Stomach (tissue), 9 donors: ENCODE results near the gene ULK4. TPM values are rescaled to one million over a fixed set of nuclear protein-coding genes. Genes with fewer than 3 reads are reported as not detected.

Experiments used
- DNase-seq, 2 donors: peaks; one replicate each; pipeline versions ENCODE4 v3.0.0 to v3.0.0-alpha.2; 2013 to 2019
- H3K27ac ChIP-seq, 5 donors: fragments of 200-600 bp in 4 of 5; sonication (generic) in 4 of 5; one replicate each; pipeline ENCODE4 v1.5.1; 2013 to 2019; ENCODE audit warnings: mild to moderate bottlenecking in 1 of 5, moderate library complexity in 1 of 5
- H3K27me3 ChIP-seq, 3 donors: fragments of 200-600 bp; sonication (generic); one replicate each; pipeline ENCODE4 v1.5.1; 2017 to 2019; ENCODE audit warnings: mixed run types in 1 of 3
- H3K36me3 ChIP-seq, 4 donors: fragments of 200-600 bp; sonication (generic); 1 replicate in 3 of 4; 2 replicates in 1 of 4; pipeline ENCODE4 v1.5.1; 2016 to 2019
- H3K4me1 ChIP-seq, 4 donors: fragments of 200-600 bp; sonication (generic); one replicate each; pipeline ENCODE4 v1.5.1; 2016 to 2019
- H3K4me3 ChIP-seq, 4 donors: fragments of 200-600 bp; sonication (generic) in 3 of 4; one replicate each; pipeline ENCODE4 v1.5.1; 2016 to 2019; ENCODE audit warnings: mild to moderate bottlenecking in 1 of 4
- H3K9me3 ChIP-seq, 4 donors: fragments of 200-600 bp; sonication (generic); one replicate each; pipeline ENCODE4 v1.5.1; 2016 to 2019
- CTCF ChIP-seq, 7 experiments: fragments of 450-650 bp in 4 of 7; fragments of 200-600 bp in 3 of 7; sonication (generic) in 3 of 7; IDR thresholded peaks; one replicate each; pipeline ENCODE4 v1.5.1; 2016 to 2019; ENCODE audit warnings: antibody characterized with exemption in 7 of 7, control low read depth in 2 of 7, mild to moderate bottlenecking in 1 of 7
- EP300 ChIP-seq: sonication (generic); formaldehyde crosslinking; IDR thresholded peaks from one replicate; pipeline ENCODE4 v1.6.1; 2017; ENCODE audit warnings: antibody characterized with exemption
- POLR2A ChIP-seq, 4 donors: fragments of 450-650 bp; IDR thresholded peaks; one replicate each; pipeline ENCODE4 v1.6.1; 2016; ENCODE audit warnings: antibody characterized with exemption in 4 of 4, control low read depth in 2 of 4, mild to moderate bottlenecking in 1 of 4, moderate library complexity in 1 of 4
- POLR2AphosphoS5 ChIP-seq, 3 donors: sonication (generic); formaldehyde crosslinking; IDR thresholded peaks; one replicate each; pipeline ENCODE4 v1.6.1; 2016; ENCODE audit warnings: antibody characterized with exemption in 3 of 3
- WGBS, 5 donors: extraction: QIAGEN DNeasy Blood & Tissue Kit in 3 of 5; methylation state at CpG; one replicate each; pipeline versions ENCODE4 v1.1.5 to v1.1.7; 2013 to 2018; 5-methylcytosine and 5-hydroxymethylcytosine counted together
- intact Hi-C: fragments of 100-400 bp; cut with DNase I; formaldehyde crosslinking; loops from one replicate; pipeline ENCODE4 v1.15.1; 2023; ENCODE audit warnings: low total_unique reads
- polyA plus RNA-seq, 3 donors: library from polyadenylated mRNA; stranded (reverse); fragments of 200-250 nt; gene quantifications; one replicate each; pipeline ENCODE4 v1.2.3, GENCODE V29; 2013
- total RNA-seq, 5 donors: library from RNA; depleted of rRNA; stranded (reverse); fragments of >200 nt; gene quantifications; one replicate each; pipeline versions ENCODE4 v1.1.0 to v1.2.3, GENCODE V29; 2014 to 2016
- donor health status: healthy with polysubstance abuse.
- donor health status: Bipolar disorder and iron deficiency.
- donor health status: healthy.

The ULK4 gene
- total and polyA plus RNA-seq, 8 donors = 1.6 to 150 (median 7.4) TPM

- no peak for DNase-seq
- TF ChIP-seq POLR2AphosphoS5 (IDR thresholded peaks at IDR 0.05) (no peak), EP300 (no peak), POLR2A (IDR thresholded peaks at IDR 0.05) (no peak), CTCF (IDR thresholded peaks at IDR 0.05) (no peak)
- Histone ChIP-seq H3K9me3 (no peaks in the 10 kb centered on the region), H3K27ac (no peak overlapping the region), H3K4me3 (no peak overlapping the region), H3K36me3 (no peaks in the 10 kb centered on the region), H3K4me1 (no peaks in the 10 kb centered on the region), H3K27me3 (no peaks in the 10 kb centered on the region)
- intact Hi-C loops = no loop called here
- WGBS, 5 donors = 88 to 96% (median 95%) methylated on average over 2 of the region's 2 CpGs
Observed at GRCh38 chr3:41498847-41499246, 463.1 kb downstream of the ULK4 start.

GRCh38 chr3:41490360-41490759 is 471.5 kb downstream of the ULK4 start:
- TF ChIP-seq POLR2AphosphoS5 (IDR thresholded peaks at IDR 0.05) (no peak), CTCF (IDR thresholded peaks at IDR 0.05) (no peak), POLR2A (IDR thresholded peaks at IDR 0.05) (no peak), EP300 (no peak)
- DNase-seq = no peak
- WGBS, 5 donors = 85 to 94% (median 91%) methylated on average over 2 of the region's 2 CpGs
- Histone ChIP-seq H3K27ac (no peak overlapping the region), H3K4me3 (no peak overlapping the region), H3K27me3 (no peaks in the 10 kb centered on the region), H3K9me3 (no peaks in the 10 kb centered on the region), H3K4me1 (no peaks in the 10 kb centered on the region), H3K36me3 (no peaks in the 10 kb centered on the region)
- intact Hi-C loops = no loop called here

- Histone ChIP-seq H3K36me3 (no peaks in the 10 kb centered on the region), H3K27me3 (no peaks in the 10 kb centered on the region), H3K27ac (no peak overlapping the region), H3K9me3 (no peaks in the 10 kb centered on the region), H3K4me1 (no peaks in the 10 kb centered on the region), H3K4me3 (no peak overlapping the region)
- TF ChIP-seq POLR2A (IDR thresholded peaks at IDR 0.05) = no peak
- TF ChIP-seq CTCF (IDR thresholded peaks at IDR 0.05) = no peak
- no peak for TF ChIP-seq POLR2AphosphoS5 (IDR thresholded peaks at IDR 0.05)
- no peak for TF ChIP-seq EP300
- no peak for DNase-seq
- 59 to 82% (median 64%) methylated on average over 1 of the region's 1 CpG for WGBS, 5 donors
- intact Hi-C loops = no loop called here
Observed at GRCh38 chr3:41489231-41489630, 472.7 kb downstream of the ULK4 start.

- intact Hi-C loops = no loop called here
- TF ChIP-seq CTCF (IDR thresholded peaks at IDR 0.05) (no peak), POLR2A (IDR thresholded peaks at IDR 0.05) (no peak), POLR2AphosphoS5 (IDR thresholded peaks at IDR 0.05) (no peak), EP300 (no peak)
- H3K36me3 ChIP-seq = no peaks in the 10 kb centered on the region
- H3K4me3 ChIP-seq = no peak overlapping the region
- H3K27me3 ChIP-seq = no peaks in the 10 kb centered on the region
- no peaks in the 10 kb centered on the region for H3K4me1 ChIP-seq
- no peak overlapping the region for H3K27ac ChIP-seq
- no peaks in the 10 kb centered on the region for H3K9me3 ChIP-seq
- DNase-seq = no peak
Observed at GRCh38 chr3:41488501-41488900, 473.4 kb downstream of the ULK4 start.

- no peak overlapping the region for H3K4me3 ChIP-seq
- H3K4me1 ChIP-seq = no peaks in the 10 kb centered on the region
- TF ChIP-seq POLR2A (IDR thresholded peaks at IDR 0.05) (no peak), POLR2AphosphoS5 (IDR thresholded peaks at IDR 0.05) (no peak), CTCF (IDR thresholded peaks at IDR 0.05) (no peak), EP300 (no peak)
- H3K36me3 ChIP-seq = no peaks in the 10 kb centered on the region
- no peaks in the 10 kb centered on the region for H3K9me3 ChIP-seq
- no peaks in the 10 kb centered on the region for H3K27me3 ChIP-seq
- no peak overlapping the region for H3K27ac ChIP-seq
- DNase-seq = no peak
- intact Hi-C loops = no loop called here
- 94 to 98% (median 95%) methylated on average over 4 of the region's 4 CpGs for WGBS, 5 donors
Observed at GRCh38 chr3:41485484-41485883, 476.4 kb downstream of the ULK4 start.
